HPDE6-E6E7 (cell line): ENCODE data around the gene USP3.

Experiments
- DNase-seq: peaks from one replicate; pipeline ENCODE4 v3.0.0; 2011; ENCODE audit warnings: missing footprints; ENCODE audit errors: extremely low spot score

USP3 gene

GRCh38 chr15:63495780-63496488 lies 8.5 kb upstream of the USP3 start:
- DNase-seq: no peak

- DNase-seq: no peak
Observed at GRCh38 chr15:63497642-63498467, 6.5 kb upstream of the USP3 start.

DNA sequence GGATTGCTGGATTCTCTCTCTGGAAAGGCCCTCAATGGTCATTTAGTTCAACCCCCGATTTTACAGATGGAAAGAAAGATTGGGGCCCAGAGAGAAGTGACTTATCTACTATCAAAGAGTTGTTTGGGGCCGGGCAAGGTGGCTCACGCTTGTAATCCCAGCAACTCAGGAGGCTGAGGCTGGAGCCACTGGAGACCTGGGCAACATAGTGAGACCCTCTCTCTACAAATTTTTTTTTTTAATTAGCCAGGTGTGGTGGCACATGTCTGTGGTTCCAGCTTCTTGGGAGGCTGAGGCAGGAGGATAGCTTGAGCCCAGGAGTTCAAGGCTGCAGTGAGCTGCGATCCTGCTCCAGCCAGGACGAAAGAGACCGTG lies 5.2 kb upstream of the USP3 start:
- no peak for DNase-seq

DNA sequence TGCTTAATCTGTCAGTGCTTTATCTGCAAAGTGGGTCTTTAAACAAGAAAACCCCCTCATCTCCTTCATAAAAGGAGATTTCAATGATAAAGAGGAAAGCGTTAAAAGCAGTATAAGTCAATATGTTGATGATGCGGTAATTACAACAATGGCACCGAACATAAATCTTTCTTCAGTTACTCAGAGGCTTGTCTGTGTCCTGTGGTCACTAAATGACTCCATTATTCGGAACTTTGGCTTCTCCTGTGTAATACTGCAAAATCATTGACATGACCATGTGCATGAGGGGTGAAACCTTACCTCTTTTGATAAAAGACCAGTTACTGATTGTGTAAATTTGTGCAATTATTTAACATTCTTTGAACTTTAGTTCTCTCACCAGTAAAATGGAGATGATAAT lies 4.8 kb upstream of the USP3 start:
- DNase-seq: no peak

DNA sequence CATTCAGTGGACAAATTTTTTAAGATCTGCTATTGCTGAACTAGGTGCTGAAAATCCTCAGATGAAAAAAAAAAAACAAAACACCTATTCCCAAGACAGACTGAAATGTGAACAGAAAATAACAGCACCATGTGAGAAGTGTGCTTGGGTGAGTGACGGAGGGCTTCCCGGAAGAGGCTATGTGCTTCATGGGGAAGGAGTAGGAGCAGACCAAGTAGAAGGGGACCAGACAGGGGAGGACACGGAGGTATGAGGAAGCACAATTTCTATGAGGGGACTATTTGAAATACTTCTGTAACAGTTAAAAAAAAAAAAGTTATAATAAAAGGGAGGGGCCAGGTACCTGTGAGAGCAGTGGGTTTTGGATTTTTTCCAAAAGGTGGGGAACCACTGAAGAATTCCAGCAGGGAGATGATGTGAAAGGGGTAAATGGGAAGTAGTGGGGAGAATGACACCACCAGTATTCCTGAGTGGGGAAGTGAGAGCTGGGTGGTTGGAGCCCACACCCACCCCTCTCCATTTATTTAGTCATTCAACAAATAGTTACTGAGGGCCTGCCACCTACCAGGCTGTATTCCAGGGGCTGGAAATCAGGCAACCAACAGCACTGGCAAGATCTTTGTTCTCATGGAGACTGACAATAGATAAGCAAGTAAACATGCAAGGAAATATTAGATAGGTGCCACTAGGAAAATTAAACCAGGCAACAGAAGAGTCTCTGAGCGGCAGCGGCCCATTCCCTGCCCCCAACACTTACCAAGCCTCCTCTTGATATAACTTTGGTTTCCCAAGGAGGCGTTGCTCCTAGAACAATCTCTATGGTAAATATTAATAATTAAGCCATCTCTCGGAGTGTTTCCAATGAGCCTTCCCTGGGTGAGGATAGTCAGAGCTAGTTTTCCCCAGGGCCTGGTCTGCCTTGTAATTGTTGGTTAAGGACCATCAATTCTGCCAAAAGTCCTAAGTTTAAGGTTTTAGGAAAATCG lies 3.8 kb upstream of the USP3 start:
- no peak for DNase-seq

DNA sequence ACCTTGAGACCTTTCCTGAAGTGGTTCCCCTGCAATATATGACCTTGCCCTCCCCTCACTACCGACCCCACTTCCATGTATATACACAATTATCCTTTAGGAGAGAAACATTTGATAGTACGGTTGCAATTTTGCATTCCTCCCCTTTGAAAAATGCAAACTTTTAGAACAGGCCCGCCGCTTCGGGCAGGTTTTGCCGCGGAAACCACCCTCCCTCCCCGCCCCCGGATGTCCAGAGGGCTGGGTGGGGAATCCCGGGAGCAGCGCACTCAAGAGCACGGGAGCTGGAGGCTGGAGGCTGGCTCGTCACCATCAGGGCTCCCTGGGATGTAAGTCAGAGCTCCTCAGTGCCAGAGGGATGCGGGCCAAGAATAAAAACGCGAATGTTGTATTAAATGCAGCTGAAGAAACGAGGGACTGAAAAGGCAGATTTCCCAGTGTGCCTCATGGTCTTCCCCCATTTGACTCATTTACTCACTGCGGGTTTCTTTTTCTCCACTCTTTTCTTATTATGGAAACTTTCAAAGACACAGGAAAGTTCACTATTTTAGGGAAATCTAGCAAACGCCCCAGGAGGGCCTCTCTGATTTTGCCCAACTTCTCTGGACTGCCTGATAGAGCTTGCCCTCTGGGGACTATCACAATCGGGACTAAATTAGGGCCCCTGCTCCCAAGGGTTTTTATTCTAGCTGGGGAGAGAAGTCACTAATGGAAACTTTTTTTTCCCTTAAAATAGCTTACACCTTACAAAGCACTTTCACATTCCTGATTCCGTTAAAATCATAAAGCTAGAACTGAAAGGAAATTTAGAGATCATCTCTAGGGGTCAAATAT lies 2.9 kb upstream of the USP3 start:
- DNase-seq: peak; percentile 45

GRCh38 chr15:63502137-63502766 lies 2.1 kb upstream of the USP3 start:
- no peak for DNase-seq

DNA sequence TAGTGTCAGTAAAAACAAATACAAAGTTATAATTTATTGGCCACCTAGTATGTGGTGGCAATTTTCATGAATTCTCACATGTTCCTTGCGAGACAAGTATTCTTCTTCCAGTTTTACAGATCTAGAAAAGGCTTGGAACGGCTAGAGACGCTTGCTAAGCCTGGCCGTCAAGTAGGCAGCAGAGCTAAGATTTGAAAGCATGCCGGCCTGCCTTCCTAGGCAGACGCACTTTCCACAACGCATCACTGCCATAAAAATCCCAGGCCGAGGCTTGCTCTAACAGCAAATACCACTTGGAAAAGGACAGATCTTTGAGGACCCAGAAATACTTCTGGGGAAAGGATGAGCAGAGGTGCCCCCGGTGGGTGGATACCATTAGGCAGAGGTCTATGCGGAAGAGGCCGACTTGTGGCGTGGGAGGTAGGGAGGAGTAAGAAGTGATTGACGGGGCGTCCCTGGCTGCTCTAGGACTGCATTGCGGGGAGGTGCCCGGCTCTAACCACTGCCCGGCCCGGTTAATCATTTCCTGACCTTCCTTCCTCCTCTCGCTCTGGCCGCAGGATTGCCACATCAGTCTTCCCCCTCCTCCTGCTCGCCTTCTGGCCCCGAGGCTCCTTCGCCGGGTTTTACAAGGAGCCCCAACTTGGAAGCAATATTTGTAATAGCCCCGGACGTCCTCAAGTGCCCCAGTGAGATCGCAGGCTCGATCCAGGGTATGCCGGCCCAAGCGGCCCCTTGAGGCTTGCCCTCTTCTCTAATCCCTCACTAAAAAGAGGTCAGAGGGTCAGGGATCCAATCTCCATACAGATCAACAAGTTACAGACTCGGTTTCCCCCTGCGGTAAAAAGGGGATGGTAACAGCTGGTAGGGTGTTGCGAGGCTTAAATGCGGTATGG lies 1.3 kb upstream of the USP3 start:
- peak; percentile 66 for DNase-seq

GRCh38 chr15:63503739-63504246 lies 600 bp upstream of the USP3 start:
- DNase-seq: peak; percentile 41

- DNase-seq: no peak
Observed at GRCh38 chr15:63504979-63505841, 817 bp downstream of the USP3 start.

- no peak for DNase-seq
Observed at GRCh38 chr15:63505842-63506222, 1.4 kb downstream of the USP3 start.

- DNase-seq: no peak
Observed at GRCh38 chr15:63506537-63507035, 2.2 kb downstream of the USP3 start.

DNA sequence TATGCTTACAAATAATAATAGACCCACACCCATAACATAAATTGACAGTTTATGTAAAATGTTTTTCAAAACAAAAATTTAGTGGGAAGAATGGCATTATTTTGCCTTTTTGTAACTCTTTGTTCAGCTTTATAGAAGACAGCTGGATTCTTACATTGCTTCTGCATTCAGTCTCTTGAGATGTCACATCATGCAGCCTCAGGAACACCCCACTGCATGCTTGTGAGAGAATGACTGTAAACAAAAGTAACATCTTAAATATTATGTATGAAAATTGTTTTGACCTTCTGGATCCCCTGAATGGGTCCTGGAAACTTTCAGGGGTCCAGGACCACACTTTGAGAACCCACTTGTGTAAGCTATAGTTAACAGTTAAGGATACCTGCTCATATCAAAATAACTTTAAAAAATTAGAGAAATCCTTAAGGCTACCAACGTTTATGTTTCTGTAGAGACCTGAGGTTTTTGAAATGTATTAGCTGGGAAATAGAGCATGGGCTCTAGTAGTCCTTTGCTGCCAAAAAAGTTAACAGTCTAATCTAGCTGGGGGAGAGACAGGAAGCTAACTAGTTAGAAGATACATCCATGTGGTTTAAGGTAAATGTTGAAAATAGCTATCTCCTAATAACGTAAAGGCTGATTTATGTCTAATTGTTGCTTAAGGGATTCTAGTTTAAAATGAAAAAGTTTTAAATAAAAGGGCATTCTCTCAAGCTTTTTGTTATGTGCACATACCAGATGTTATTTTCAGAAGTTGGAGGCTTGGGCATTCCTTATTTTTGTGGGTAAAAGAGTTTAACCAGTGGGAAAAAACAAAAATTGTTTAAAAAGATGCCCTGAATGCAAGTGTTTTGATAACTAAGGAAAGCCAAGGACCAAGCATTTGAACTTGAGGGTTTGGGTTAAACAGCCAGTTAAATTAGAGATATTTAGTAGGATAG lies 3.8 kb downstream of the USP3 start:
- no peak for DNase-seq

DNA sequence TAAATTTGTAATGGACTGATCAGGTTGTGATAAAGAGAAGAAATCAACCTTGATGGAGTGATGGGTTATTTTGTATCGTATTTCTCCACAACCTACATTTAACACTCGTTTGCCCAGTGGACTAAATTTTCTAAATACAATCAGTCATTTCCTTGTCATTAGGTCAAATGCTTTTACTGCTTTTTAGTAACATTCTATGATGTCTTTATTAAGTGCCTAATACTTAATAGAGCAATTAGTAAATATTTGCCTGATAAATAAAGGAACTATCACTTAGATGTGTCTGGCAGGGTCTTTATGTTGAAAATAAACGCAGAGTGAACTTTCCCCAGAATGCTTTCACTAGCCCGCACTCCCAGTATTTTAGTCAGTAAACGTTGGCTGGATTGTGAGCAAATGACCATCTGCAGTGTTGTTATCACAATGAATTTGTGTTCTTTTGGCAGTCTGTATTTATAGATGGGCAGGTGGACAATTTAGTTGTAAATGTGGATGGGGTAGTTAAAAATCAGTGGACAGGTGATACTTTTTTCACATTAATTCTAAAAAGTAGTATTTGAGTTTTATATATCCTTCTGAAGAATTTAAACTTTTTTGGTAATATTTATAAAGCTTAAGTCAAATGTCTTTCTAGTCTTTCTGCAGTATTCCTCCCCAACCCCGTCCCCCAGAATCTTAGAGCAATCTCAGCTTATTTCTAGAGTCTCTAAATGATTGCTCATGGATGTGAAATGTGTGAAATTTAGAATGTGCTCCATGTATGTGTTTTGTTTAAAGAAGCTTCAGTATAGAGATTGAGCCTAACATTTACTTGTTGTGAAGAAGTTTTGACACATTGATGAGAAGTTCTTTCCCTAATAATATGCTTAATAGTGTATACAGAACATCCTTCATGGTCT lies 4.9 kb downstream of the USP3 start:
- DNase-seq: no peak

GRCh38 chr15:63509955-63510940 lies 5.9 kb downstream of the USP3 start:
- DNase-seq: no peak
